HG03575 (cell line): ENCODE data around the gene CENPU.
"Not testable (repeated sequence)": the region's sequence is repeated elsewhere in the genome, so short reads cannot be mapped to it uniquely, and the experiment has no call there.

Source experiments
- ATAC-seq: cut with Tn5 transposase; IDR thresholded peaks from one replicate; pipeline ENCODE4 v1.9.1; 2021; ENCODE audit not compliant: unreplicated experiment, insufficient number of reproducible peaks, low FRiP score; ENCODE audit errors: extremely low read depth

Gene CENPU

GRCh38 chr4:184756399-184756798 lies 22.5 kb upstream of the CENPU start:
- ATAC-seq: no peak

GRCh38 chr4:184755278-184755677 lies 21.4 kb upstream of the CENPU start:
- ATAC-seq: no peak

- ATAC-seq: no peak
Measured at GRCh38 chr4:184752496-184753275, 18.8 kb upstream of the CENPU start.

- no peak for ATAC-seq
Measured at GRCh38 chr4:184751585-184751956, 17.7 kb upstream of the CENPU start.

- no peak for ATAC-seq
Measured at GRCh38 chr4:184750926-184751584, 17.2 kb upstream of the CENPU start.

GRCh38 chr4:184748251-184748652 lies 14.4 kb upstream of the CENPU start:
- no peak for ATAC-seq

- ATAC-seq: no peak
Measured at GRCh38 chr4:184747034-184747830, 13.3 kb upstream of the CENPU start.

- ATAC-seq: no peak
Measured at GRCh38 chr4:184745831-184746795, 12.2 kb upstream of the CENPU start.

GRCh38 chr4:184744236-184744635 lies 10.3 kb upstream of the CENPU start:
- no peak for ATAC-seq

- no peak for ATAC-seq
Measured at GRCh38 chr4:184743650-184744049, 9.8 kb upstream of the CENPU start.

- ATAC-seq: not testable (repeated sequence)
Measured at GRCh38 chr4:184741651-184742050, 7.8 kb upstream of the CENPU start.

GRCh38 chr4:184740980-184741391 lies 7.1 kb upstream of the CENPU start:
- no peak for ATAC-seq

- not testable (repeated sequence) for ATAC-seq
Measured at GRCh38 chr4:184739575-184739974, 5.7 kb upstream of the CENPU start.

- ATAC-seq: no peak
Measured at GRCh38 chr4:184734758-184735157, 862 bp upstream of the CENPU start.

- no peak for ATAC-seq
Measured at GRCh38 chr4:184732126-184732525, 1.8 kb downstream of the CENPU start.

GRCh38 chr4:184731056-184731455 lies 2.8 kb downstream of the CENPU start:
- ATAC-seq: no peak

- no peak for ATAC-seq
Measured at GRCh38 chr4:184729946-184730345, 4.0 kb downstream of the CENPU start.

GRCh38 chr4:184728858-184729257 lies 5.0 kb downstream of the CENPU start:
- ATAC-seq: no peak

GRCh38 chr4:184727430-184727829 lies 6.5 kb downstream of the CENPU start:
- ATAC-seq: no peak
